ENCODE measurements around the gene LCNL1.
"Not testable (repeated sequence)": the region's sequence is repeated elsewhere in the genome, so short reads cannot be mapped to it uniquely, and the experiment has no call there.

LCNL1 gene

GRCh38 chr9:137027369-137028262, 44.8 kb downstream of the LCNL1 start, which contains the start of gene ABCA2:
Gene ABCA2 (minus strand): TSS chr9:137028237. CDS start chr9:137028140, 97 bp downstream.
- peak; percentile 47 for DNase-seq (ENCODE audit: low spot score)

GRCh38 chr9:137028263-137029057, 45.7 kb downstream of the LCNL1 start:
- peak; percentile 73 for DNase-seq (ENCODE audit: low spot score)

GRCh38 chr9:137029058-137029936, 46.5 kb downstream of the LCNL1 start:
- peak; percentile 78 for DNase-seq (ENCODE audit: low spot score)

GRCh38 chr9:137030006-137030405, 47.2 kb downstream of the LCNL1 start:
- DNase-seq (ENCODE audit: low spot score) = no peak

GRCh38 chr9:137030538-137031527, 48.0 kb downstream of the LCNL1 start:
- DNase-seq (ENCODE audit: low spot score) = no peak

- DNase-seq (ENCODE audit: low spot score) = no peak
Observed at GRCh38 chr9:137031904-137032640, 49.3 kb downstream of the LCNL1 start, which contains the start of gene FUT7. Gene FUT7 (minus strand): TSS chr9:137032088. CDS start chr9:137031991, 97 bp downstream.

GRCh38 chr9:137032858-137033257, 50.1 kb downstream of the LCNL1 start:
- DNase-seq (ENCODE audit: low spot score) = no peak

GRCh38 chr9:137033481-137033880, 50.7 kb downstream of the LCNL1 start:
- not testable (repeated sequence) for DNase-seq (ENCODE audit: low spot score)

- DNase-seq (ENCODE audit: low spot score) = no peak
Observed at GRCh38 chr9:137034039-137034708, 51.4 kb downstream of the LCNL1 start.

GRCh38 chr9:137034709-137035506, 52.1 kb downstream of the LCNL1 start:
- DNase-seq (ENCODE audit: low spot score) = peak; percentile 92

Measured in hepatic stellate cell (primary cell).